GM18867 (cell line): ENCODE measurements around the gene CUL4B.
"Not testable (repeated sequence)": the region's sequence is repeated elsewhere in the genome, so short reads cannot be mapped to it uniquely, and the experiment has no call there.

Source experiments
- ATAC-seq: cut with Tn5 transposase; IDR thresholded peaks from one replicate; pipeline ENCODE4 v1.9.1; 2021; ENCODE audit warnings: mild to moderate bottlenecking, moderate library complexity; ENCODE audit not compliant: unreplicated experiment

CUL4B gene

DNA sequence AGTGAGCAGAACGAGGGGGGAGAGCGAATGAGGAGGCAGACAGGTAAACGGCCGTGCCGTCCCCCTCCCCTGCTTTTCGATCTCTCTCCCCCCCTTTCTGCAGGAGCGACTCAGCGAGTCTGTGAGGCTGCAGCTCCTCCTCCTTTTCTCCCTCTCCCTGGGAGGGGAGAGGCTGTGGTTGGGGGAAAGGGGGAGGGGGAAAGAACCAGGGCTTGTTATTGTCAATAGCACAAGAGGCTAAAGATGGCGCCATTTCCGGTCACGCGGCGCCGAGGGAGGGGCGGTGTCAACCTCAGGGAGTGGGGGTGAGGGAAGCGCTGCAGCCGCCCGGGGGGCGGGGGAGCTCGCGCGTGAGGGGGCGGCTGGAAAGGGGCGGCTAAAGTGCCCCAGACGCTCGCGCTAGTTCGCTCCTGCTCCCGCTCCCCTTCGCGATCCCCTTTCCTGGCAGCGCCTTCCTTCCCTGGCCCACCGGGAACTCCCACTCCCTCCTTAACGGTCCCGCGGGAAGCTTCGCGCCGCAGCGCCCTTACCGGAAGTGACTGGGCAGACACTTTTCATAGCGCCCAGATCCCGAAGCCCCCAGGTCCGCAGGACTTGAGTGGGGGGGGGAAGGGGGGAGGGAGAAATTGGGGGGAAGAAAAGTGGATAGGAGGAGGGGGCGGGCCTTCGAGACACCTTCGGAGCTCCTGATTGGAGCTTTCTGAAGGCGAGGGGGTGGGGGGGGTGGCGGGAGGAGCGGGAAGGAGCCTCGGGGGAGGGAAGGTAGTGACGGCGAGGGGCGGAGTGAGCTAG, at the start of gene CUL4B:
Gene CUL4B (minus strand): TSS at position 121 of the 792 bp plus-strand sequence. CDS start 324 bp downstream, outside the sequence.
- ATAC-seq, result peak; percentile 83

DNA sequence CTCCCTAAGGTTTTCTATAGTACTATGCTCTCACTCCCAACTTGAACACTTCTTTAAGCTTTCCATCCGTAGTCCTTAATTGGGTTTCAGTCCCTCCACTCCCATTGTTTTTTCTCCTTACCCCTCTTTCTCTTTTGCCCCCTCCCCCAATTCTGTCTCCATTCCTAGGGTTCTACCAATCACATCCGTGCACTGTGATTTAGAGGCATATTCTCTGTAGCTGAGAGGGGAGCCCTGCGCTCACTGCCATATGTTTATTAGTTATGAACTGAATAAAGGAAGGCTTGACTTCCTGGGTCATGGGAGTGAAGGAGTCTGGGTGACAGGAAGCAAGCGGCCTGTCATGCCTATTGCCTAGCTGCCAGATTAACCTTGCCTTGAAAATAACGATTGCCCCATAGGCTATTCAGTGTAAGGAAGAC, 43.6 kb upstream of the CUL4B start:
- ATAC-seq, result peak; percentile 45

DNA sequence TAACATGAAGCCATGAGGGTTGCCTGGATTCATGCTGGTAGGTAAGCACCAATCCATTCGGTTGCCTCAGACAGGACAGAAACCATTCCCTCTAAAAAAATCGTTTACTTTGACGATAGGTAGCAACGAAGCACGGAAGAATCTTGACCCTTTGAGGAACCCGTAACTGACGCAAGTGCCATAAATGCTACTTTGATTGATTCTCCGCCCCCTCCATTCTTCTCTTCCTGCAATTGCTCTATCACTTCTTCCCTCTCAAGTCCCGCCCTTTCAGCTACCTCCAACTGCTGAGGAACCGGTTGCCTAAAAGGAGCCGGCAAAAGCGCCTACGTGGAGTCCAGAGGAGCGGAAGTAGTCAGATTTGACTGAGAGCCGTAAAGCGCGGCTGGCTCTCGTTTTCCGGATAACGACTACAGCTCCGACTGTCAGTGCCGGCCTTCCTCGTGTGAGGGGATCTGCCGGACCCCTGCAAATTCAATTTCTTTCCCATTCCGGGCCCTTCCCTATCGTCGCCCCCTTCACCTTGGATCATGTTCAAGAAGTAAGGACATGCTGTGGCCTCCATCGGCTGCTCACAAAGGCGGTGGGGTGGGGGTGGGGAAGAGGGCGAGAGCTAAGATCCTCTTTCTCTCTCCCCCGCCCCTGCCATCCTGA, 43.1 kb upstream of the CUL4B start, which contains the start of gene MCTS1:
Gene MCTS1 (plus strand): TSS at position 395 of the 654 bp plus-strand sequence. CDS start 136 bp downstream, at position 531.
- ATAC-seq, result peak; percentile 92

DNA sequence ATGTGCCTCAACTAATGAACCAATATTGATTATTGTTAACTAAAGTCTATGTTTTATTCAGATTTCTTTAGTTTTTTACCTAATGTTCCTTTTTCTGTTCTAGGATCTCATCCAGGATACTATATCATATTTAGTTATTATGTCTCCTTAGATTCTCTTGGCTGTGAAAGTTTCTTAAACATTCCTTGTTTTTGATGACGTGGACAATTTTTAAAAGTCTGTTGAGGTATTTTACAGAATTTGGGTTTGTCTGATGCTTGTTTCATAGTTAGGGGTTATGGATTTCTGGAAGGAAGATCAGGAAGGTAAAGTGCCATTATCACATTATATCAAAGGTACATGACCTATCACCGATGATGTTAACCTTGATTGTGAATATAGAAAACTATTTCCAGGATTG, 24.9 kb upstream of the CUL4B start:
- no peak for ATAC-seq

DNA sequence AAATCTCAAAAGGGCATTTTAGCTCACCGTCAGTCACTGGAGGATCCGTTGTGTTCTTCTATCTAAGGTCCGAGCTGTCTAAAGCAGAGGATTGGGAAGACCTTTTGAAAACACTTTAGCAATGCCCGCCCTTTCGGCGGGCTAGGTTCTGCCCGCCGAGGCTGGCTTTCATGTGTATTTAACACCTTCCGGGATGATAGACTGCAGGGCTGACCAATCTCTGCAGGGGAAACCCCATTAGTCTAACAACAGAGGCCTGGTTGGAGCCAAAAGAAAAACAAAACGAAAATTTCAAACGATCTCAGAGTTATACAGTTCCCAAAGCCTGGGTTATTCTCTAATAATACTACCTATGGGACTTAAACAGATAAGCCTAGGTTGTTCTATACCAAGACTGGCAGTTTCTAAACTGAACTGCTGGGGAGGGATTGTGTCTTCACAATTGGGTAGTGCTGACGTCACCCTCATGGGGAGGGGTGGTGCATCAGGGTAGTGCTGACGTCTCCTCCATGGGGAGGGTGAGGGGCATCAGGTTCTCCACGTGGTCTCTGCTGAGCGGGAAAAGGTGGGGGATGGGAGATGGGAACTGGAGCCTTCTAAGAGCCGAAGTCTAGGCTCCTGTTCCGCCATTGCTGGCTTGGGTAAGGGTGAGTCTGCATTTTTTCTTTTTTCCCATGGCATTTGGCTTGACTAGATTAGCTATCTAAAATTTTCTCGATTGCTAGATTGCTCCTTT, 14.8 kb upstream of the CUL4B start:
- ATAC-seq, result no peak

DNA sequence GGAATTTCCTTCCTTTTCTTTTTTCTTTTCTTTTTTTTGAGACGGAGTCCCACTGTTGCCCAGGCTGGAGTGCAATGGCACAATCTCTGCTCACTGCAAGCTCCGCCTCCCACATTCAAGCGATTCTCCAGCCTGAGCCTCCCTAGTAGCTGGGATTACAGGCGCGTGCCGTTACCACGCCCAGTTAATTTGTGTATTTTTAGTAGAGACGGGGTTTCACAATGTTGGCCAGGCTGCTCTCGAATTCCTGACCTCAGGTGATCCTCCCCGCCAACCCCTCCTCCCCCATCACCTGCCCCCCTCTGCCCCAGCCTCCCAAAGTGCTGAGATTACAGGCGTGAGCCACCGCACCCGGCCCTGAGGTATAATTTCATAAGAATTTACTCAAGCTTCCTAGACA, 13.0 kb upstream of the CUL4B start:
- not testable (repeated sequence) for ATAC-seq

DNA sequence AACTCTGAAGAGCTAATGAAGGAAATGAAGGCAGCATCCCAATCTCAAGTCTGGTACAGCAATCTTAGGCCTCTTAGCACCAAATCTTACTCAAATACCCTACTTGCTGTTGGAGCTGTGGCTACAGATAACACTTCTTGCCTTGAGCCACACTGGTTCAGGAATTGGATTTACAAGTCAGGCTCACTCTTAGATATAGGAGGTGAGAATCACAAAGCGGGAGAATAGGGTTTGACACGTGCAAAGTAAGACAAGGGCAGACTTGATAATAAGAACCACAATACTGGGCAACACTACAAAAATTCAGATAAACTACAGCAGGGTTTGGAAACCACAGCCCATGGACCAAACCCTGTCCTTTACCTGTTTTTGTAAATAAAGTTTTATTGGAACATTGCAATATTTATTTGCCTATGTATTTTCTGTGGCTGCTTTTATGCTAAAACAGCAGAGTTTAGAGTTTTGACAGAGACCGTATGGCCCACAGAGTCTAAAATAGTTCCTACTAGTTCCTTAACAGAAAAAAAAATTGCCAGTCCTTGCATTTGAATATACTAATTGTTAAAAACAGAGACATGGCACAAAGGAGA, 9.3 kb upstream of the CUL4B start:
- ATAC-seq, result no peak

DNA sequence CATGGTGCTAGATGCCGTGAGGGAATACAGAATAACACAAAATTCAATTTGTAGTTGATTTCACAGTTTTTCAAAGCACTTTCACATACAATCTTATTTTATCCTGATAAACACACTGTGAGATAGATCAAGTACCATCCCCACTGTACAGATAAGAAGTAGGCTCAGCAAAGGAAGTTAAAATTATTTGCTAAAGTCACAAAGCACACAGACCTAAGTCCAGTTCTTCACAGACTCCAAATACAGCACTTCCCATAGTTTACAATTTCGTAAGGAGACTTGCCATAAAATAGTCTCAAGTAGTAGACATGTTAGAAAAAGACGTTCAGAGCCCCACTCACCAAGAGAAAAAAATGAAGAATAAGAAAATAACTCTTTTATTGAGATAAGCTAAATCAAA, 7.8 kb upstream of the CUL4B start:
- ATAC-seq, result no peak

DNA sequence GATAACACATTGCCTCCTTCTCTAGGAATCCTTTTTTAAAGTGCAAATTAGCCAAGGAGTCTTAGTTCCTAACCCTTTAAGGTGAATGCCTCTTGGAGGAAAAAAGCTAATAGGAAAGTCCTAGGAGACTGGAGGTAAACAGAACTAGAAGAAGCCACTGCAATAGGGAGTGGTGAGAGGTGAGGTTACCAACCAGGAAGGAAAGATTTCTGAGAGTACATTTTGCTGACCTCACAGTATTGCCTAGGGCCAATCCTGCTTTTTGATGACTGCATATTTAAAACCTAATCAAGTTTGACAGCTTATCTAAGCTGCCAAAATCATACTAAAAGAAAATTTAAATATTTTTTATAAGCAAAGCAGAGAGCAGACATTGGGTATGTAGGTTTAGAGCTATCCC, 7.3 kb upstream of the CUL4B start:
- ATAC-seq, result no peak

DNA sequence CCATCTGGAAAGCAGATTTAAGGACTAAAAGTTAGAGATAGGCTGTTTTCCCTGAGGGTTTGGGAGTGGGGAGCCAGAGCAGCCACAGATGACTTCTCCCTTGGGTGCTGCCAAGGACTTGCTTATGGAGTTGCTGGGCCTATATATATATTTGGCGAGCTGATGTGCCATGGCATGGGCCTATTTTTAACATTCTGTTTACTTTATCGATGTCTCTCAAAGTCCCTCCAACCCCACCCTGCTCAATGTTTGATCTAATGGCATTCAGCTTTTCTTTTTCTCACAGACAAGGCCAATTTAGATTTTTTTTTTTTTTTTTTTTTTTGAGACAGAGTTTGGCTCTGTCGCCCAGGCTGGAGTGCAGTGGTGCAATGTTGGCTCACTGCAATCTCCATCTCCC, 6.1 kb upstream of the CUL4B start:
- no peak for ATAC-seq

DNA sequence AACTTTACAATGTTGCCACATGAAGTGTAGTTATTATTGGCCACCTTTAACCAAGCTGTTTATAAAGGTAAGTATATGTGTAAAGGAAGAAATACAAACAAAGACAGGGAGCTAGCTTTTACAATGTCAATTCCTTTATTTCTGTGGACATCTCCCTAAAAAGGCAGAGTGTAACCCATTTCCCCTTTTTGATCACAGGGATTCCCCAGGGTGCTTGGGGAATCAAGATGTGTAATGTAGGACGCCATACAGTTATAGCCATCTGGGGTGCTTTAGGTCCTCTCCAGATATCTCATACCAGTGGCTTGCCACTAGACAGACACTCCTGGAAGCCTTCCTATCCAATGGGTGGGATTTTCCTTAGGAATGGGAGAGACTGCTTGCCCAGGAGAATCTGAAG, 4.2 kb upstream of the CUL4B start:
- ATAC-seq, result no peak

DNA sequence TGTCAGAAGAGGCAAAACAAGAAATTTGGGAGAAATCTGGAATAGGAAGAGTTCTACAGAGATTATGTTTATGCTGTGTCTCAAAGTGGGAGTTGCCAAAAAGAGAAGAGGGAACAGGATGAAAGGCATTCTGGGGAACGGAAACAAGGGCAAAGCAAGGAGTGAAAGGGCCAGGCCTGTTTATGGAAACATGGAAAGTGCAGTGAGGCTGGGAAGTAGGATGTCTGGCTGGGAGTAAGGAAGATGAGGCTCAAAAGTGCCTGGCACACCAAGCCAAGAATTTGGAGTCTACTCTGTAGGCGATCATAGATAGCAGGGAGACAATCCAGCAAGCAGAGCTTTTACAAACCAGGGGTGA, 1.8 kb upstream of the CUL4B start:
- no peak for ATAC-seq

DNA sequence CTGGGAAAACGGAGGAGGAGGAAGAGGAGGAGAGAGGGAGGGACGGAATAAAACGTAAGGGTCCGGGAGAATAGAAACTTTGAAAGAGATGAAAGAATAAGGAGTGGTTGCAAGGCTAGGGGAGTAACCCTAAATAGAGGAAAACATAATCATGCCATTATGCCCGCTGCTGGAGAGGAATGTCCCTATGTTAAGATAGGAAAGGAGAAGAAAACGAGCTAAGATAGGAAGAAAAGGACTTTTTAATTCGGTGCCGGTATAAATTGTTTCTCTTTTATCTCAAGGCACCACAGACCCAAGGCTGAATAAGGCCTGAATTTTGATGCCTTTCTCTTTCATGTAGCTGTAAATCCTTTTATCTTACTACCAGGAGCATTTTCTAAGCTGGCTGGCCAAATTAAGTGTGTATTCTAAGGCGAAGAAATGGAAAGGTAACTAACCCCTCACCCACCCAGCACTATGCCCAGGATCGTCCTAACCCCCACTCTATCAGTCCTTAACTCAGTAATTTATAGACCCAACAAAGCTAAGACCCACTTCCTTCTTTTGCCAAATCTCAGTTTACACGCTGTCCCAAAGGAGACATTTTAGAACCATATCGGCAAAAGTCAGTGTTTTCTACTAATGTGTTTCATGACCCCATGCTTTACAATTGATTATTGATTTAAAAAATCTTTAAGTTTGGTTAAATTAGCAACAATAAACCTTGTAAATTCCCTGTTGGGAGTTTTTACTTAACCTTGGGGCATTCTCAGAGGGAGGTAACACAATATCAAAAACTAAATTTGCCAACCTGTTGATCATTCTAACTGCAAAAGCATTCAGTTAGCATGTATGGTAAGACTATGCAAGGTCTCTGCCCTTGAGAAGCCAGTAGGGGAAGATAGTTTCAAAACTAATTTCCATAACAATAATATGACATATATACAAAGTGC, 1.1 kb upstream of the CUL4B start:
- ATAC-seq, result no peak

DNA sequence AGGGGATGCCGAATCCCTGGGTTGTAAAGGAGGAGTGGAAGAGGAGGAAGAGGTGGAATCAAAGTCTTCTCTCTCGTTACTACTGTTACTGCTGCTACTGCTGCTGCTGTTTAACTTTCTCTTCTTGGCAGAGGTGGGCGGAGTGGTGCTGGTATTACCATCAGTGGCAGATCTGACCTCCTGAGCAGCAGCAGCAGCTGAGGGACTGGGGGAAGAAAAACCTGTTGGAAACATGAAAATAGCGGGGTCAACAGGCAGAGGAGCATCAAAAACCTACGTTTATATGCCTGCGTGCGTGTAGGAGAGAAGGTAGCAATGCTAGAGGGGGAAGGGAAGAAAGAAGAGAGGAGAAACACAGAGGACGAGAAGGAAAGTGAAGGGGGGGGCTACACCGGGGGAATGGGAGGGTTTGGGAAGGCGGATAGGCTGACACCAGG, 339 bp downstream of the CUL4B start:
- ATAC-seq, result peak; percentile 48

DNA sequence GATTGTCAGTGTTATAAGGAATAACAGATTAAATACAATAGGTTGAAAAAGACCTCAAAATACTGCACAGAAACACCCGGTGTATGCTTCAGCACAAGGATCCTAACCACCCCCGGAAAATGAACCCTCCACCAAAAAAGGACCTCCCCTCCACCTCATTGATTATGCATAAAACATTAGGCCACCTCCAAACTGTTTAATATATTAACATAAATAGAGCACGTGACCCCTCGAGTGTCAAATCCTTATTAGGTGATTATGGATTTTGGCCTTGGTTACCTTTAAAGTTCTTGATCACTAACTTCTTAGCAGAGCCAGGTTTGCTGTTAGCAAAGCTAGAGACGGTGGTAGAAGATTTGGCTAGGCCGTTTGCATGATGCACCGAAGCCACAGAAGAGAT, 958 bp downstream of the CUL4B start:
- ATAC-seq, result no peak

DNA sequence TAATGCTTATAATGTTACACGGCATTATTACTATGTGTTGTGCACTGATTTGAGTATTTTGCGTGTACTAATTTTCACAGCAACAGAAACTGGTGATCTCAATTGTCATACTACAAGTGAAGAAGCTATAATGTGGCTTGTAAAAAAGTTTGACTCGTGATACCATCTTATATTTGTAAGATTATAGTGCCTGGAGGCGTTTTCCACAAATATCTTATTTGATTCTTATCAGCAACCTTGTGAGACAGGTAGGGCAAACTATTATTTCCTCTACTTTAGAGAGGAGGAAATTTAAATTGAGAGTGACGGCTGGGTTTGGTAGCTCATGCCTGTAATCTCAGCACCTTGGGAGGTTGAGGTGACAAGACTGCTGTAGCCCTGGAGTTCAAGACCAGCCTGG, 4.5 kb downstream of the CUL4B start:
- no peak for ATAC-seq

DNA sequence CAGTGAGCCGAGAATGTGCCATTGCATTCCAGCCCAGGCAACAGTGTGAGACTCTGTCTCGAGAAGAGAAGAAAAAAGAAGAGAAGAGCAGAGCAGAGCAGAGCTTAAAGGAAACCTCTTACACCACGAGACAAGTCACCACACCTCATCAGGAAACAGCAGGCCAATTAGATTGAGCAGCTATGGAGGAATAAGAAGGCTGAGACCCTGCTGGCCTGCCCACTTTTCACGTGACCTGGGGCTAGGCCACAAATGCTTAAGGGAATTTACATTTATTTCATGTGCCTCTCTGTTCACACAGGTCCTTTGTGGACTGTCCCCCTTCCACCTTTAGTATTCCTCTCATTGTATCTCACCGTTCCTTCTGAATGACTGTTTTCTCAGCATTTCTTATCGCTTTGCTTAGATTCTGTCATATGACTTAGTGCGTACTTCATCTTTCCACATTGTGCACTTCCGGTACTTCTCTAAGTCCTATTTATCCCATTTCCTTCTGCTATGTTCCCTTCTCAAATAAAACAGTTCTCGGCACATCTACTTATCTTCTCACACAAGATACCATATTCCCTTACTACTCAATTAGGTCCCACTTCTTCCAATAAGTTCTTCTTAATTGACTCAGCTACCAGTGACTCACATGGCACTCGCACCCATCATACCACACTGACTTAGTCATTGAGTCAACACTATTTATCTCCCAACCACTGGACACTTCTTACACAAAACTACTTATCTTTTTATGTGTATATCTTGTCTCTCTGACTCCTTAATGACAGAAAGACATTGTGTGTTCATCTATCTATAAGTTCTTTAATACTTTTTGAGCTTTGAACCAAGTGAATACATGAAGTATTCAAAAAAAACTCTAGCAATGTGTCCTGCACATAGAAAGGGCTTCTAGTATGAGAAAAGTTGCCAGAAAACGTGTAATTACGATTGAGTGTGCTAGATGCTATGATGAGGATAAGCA, 11.0 kb downstream of the CUL4B start:
- no peak for ATAC-seq

DNA sequence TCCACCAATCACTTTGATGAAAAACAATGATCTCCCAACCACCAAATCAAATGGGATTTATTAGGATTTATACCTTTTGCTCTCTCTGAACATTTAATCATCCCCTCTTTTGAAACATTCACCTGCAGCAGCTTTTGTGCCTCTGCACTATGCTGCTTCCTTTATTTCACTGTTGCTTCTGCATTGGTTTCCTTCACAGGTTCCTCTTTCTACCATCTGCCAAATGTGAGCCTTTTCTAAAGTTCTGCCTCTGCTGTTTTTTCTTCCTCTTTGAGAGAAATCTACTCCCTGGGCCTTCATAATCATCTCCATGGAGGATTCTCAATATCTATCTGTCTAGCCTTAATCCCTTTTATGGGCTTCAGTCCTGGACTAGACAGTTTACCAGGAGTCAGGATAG, 24.7 kb downstream of the CUL4B start:
- no peak for ATAC-seq
